A673 (cell line): Measurements from ENCODE around the gene POLR1E. TPM values are rescaled to one million over a fixed set of nuclear protein-coding genes. Genes with fewer than 3 reads are reported as not detected.
"Not testable (repeated sequence)": the region's sequence is repeated elsewhere in the genome, so short reads cannot be mapped to it uniquely, and the experiment has no call there.

ENCODE experiments used
- BruUV-seq: library from RNA; stranded (reverse); fragments of 400-500 nt; replicated peaks from 2 replicates; lab custom pipeline; 2021; lab: Mats Ljungman, UMichigan
- CTCF ChIA-PET: fragments of 300-600 bp; sonication (Branson Sonifier 250); formaldehyde crosslinking; loops from one replicate; lab custom pipeline; 2022; ENCODE audit warnings: antibody characterized with exemption; lab: Charles Lee
- POLR2A ChIA-PET: fragments of 300-600 bp; sonication (Branson Sonifier 250); formaldehyde crosslinking; loops from one replicate; lab custom pipeline; 2022; ENCODE audit warnings: antibody characterized with exemption; ENCODE audit not compliant: low non-redundant PET; lab: Charles Lee
- DNase-seq: peaks from one replicate; pipeline ENCODE4 v3.0.0-alpha.2; 2015; ENCODE audit warnings: low spot score
- H3K27ac ChIP-seq: fragments of 200-600 bp; sonication (generic); 2 replicates; pipeline ENCODE4 v1.5.1; 2016; ENCODE audit warnings: mixed run types, low read depth, mild to moderate bottlenecking, mixed read lengths, antibody characterized with exemption, low read length; ENCODE audit not compliant: poor library complexity, severe bottlenecking
- H3K27me3 ChIP-seq: fragments of 200-600 bp; sonication (generic); replicated peaks from 2 replicates; pipeline ENCODE4 v1.6.1; 2017; ENCODE audit warnings: mixed run types, low read depth, mild to moderate bottlenecking, mixed read lengths, antibody characterized with exemption, low read length; ENCODE audit not compliant: insufficient read depth, poor library complexity
- H3K36me3 ChIP-seq: fragments of 200-600 bp; sonication (generic); 2 replicates; pipeline ENCODE4 v1.6.1; 2016; ENCODE audit warnings: mixed run types, mild to moderate bottlenecking, mixed read lengths, antibody characterized with exemption, low read length; ENCODE audit not compliant: insufficient read depth, poor library complexity, severe bottlenecking
- H3K4me1 ChIP-seq: fragments of 200-600 bp; sonication (generic); 2 replicates; pipeline ENCODE4 v1.6.1; 2017; ENCODE audit warnings: mixed run types, mild to moderate bottlenecking, mixed read lengths, antibody characterized with exemption, low read length; ENCODE audit not compliant: insufficient read depth, poor library complexity, severe bottlenecking
- H3K4me3 ChIP-seq: fragments of 200-600 bp; sonication (generic); 2 replicates; pipeline ENCODE4 v1.5.1; 2016; ENCODE audit warnings: low read depth, mixed run types, mild to moderate bottlenecking, mixed read lengths, low read length; ENCODE audit not compliant: poor library complexity, severe bottlenecking
- H3K9me3 ChIP-seq: fragments of 200-600 bp; sonication (generic); 2 replicates; pipeline ENCODE4 v1.6.1; 2016; ENCODE audit warnings: mixed run types, low read depth, mild to moderate bottlenecking, mixed read lengths, antibody characterized with exemption, low read length; ENCODE audit not compliant: poor library complexity, severe bottlenecking
- CTCF ChIP-seq: fragments of 300-800, 200-600 bp; sonication (generic); conservative IDR thresholded peaks from 2 replicates; pipeline ENCODE4 v1.5.1; 2017; ENCODE audit warnings: low read depth, mild to moderate bottlenecking, antibody characterized with exemption, low read length, moderate library complexity, mixed read lengths
- EZH2 ChIP-seq: fragments of 200-600 bp; sonication (generic); IDR thresholded peaks from 2 replicates; pipeline ENCODE4 v1.6.1; 2017; ENCODE audit warnings: borderline replicate concordance, low read depth, mild to moderate bottlenecking, mixed read lengths, antibody characterized with exemption, low read length; ENCODE audit not compliant: poor library complexity, severe bottlenecking
- intact Hi-C: fragments of 100-400 bp; cut with micrococcal nuclease; formaldehyde crosslinking; loops from one replicate; pipeline ENCODE4 v1.10.0; 2022; ENCODE audit not compliant: unreplicated experiment
- total RNA-seq: library from RNA; stranded (reverse); gene quantifications from 2 replicates; pipeline ENCODE4 v1.2.3, GENCODE V29; 2021

The POLR1E gene
- total RNA-seq, 1 experiment from 2014 or later, result 68.8 TPM

GRCh38 chr9:37468620-37469019 is 17.1 kb upstream of the POLR1E start:
- H3K27me3 ChIP-seq, result no peaks in the 10 kb centered on the region
- POLR2A ChIA-PET, result no interaction called here
- CTCF ChIA-PET, result no interaction called here
- no peak overlapping the region for H3K27ac ChIP-seq
- H3K4me3 ChIP-seq, result no peak overlapping the region
- no peak for DNase-seq
- TF ChIP-seq EZH2, result no peak
- TF ChIP-seq CTCF, result no peak
- BruUV-seq, result no TSS peak
- no peaks in the 10 kb centered on the region for H3K9me3 ChIP-seq
- intact Hi-C loops, result no loop called here
- H3K36me3 ChIP-seq, result no peaks in the 10 kb centered on the region
- H3K4me1 ChIP-seq, result peaks cover 28% of the 10 kb centered on the region

DNA sequence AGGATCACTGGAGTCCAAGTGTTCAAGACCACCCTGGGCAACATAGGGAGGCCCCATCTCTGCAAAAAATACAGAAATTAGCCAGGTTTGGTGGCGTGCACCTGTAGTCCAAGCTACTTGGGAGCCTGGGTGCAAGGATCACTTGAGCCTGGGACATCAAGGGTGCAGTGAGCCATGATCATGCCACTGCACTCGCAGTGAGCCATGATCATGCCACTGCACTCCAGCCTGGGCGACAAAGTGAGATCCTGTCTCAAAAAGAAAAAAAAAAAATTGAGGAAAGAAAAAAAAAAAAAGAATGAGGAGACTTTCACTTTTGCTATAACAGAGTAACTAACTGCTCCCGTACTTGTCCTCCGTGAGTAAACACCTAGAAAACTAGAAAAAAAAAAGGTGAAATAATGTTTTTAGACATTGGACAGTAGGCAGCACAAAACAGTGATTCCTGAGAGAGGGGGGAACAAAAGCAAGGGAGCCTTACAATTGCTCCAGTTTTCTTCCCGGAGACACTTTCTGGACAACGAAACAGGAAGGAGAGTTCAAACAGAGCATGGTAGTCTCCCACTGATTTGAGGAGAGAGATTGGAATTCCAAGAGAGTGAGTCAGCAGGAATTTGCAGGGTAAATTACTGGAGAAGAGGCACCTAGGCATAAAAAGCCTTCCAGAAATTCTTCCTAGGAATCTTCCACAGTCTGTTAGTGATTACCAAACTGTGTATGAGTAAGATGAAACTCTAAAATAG is 13.6 kb upstream of the POLR1E start:
- POLR2A ChIA-PET, result no interaction called here
- intact Hi-C loops, result no loop called here
- no peak for TF ChIP-seq EZH2
- no peak for TF ChIP-seq CTCF
- Histone ChIP-seq H3K27me3 (no peaks in the 10 kb centered on the region), H3K9me3 (peaks cover 11% of the 10 kb centered on the region), H3K4me1 (peaks cover 16% of the 10 kb centered on the region), H3K4me3 (peak overlapping the region; percentile 27), H3K36me3 (peaks cover 6% of the 10 kb centered on the region), H3K27ac (peak overlapping the region; percentile 89)
- peak; percentile 92 for DNase-seq
- CTCF ChIA-PET, result no interaction called here
- BruUV-seq, result TSS peak; percentile 88

- H3K4me3 ChIP-seq, H3K36me3 ChIP-seq, H3K27ac ChIP-seq, DNase-seq, intact Hi-C loops, H3K27me3 ChIP-seq, BruUV-seq, CTCF ChIA-PET, POLR2A ChIA-PET: not testable (repeated sequence)
- peaks cover 11% of the 10 kb centered on the region for H3K9me3 ChIP-seq
- peaks cover 15% of the 10 kb centered on the region for H3K4me1 ChIP-seq
These were observed 11.8 kb upstream of the POLR1E start for GRCh38 chr9:37473982-37474381.

GRCh38 chr9:37474438-37474837 is 11.3 kb upstream of the POLR1E start:
- ChIA-PET CTCF (no interaction called here), POLR2A (no interaction called here)
- intact Hi-C loops, result no loop called here
- no peak for DNase-seq
- Histone ChIP-seq H3K36me3 (peaks cover 6% of the 10 kb centered on the region), H3K4me1 (peaks cover 15% of the 10 kb centered on the region), H3K9me3 (peaks cover 11% of the 10 kb centered on the region), H3K27me3 (no peaks in the 10 kb centered on the region), H3K4me3 (no peak overlapping the region), H3K27ac (no peak overlapping the region)
- BruUV-seq, result no TSS peak
- TF ChIP-seq EZH2 (no peak), CTCF (no peak)
